Mucosa of descending colon (tissue), 3 donors: ENCODE results near the gene SLC22A7. TPM values are rescaled to one million over a fixed set of nuclear protein-coding genes. Genes with fewer than 3 reads are reported as not detected.

Experiments used
- ATAC-seq: fragments of 200-7000 bp; cut with Tn5 transposase; one replicate; pipeline ENCODE4 v1.9.1; 2020; ENCODE audit warnings: mild to moderate bottlenecking, moderate library complexity
- DNase-seq, 3 donors: peaks; one replicate each; pipeline ENCODE4 v3.0.0-alpha.2; 2020
- H3K36me3 ChIP-seq: fragments of 200-600 bp; one replicate; pipeline ENCODE4 v1.8.0; 2021; ENCODE audit warnings: low read depth, mild to moderate bottlenecking
- H3K4me1 ChIP-seq: fragments of 200-600 bp; one replicate; pipeline ENCODE4 v1.8.0; 2021; ENCODE audit warnings: low read depth, mild to moderate bottlenecking
- H3K4me3 ChIP-seq: fragments of 200-600 bp; one replicate; pipeline ENCODE4 v1.8.0; 2021; ENCODE audit warnings: mild to moderate bottlenecking
- H3K9me3 ChIP-seq: fragments of 200-600 bp; one replicate; pipeline ENCODE4 v1.8.0; 2021; ENCODE audit warnings: mild to moderate bottlenecking
- intact Hi-C, 2 donors: fragments of 100-400 bp; cut with DNase I in 1 of 2; cut with micrococcal nuclease in 1 of 2; formaldehyde crosslinking; loops; one replicate each; pipeline versions ENCODE4 v1.11.0 to v1.11.1; 2022; cut with DNase I, micrococcal nuclease
- total RNA-seq, 3 donors: library from RNA; stranded (reverse); fragmentation: NEBNext Ultra II Directional in 2 of 3; extraction: Animal tissue kit (Norgen Biotek cat#: 25700) in 2 of 3; gene quantifications; one replicate each; pipeline versions ENCODE4 v1.2.1 to v1.2.4, GENCODE V29; 2021 to 2023
- TF ChIP-seq, protein P1 (sequence below): fragments of 200-600 bp; IDR thresholded peaks from one replicate; pipeline ENCODE4 v1.8.0; 2022; ENCODE audit warnings: antibody characterized with exemption, mild to moderate bottlenecking
- donor health status: DM: no; HTN: no; CAD: no; lungs with moderate emphysema.
- donor health status: DM: no; HTN: no; CAD: no.
- donor health status: DM: no; HTN: yes; CAD: no.

The SLC22A7 gene
- total RNA-seq, 3 donors from 2014 or later, result 0.32 TPM; not detected in 2

DNA sequence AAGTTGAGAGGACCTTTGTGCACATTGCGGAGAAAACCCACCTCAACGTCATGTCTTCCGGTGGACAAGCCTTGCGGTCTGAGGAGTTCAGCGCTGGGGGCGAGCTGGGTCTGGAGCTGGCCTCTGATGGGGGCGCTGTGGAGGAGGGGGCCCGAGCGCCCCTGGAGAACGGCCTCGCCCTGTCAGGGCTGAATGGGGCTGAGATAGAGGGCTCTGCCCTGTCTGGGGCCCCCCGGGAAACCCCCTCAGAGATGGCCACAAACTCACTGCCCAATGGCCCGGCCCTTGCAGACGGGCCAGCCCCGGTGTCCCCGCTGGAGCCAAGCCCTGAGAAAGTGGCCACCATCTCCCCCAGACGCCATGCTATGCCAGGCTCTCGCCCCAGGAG lies 14.6 kb upstream of the SLC22A7 start:
- ATAC-seq (no peak), DNase-seq (peak in 1 of 3 donors; percentile 29)
- H3K4me3 ChIP-seq, result no peak overlapping the region
- peaks cover 12% of the 10 kb centered on the region for H3K4me1 ChIP-seq
- H3K36me3 ChIP-seq, result no peaks in the 10 kb centered on the region
- no peaks in the 10 kb centered on the region for H3K9me3 ChIP-seq
- intact Hi-C loops, result no loop called here
- TF ChIP-seq, protein P1, sequence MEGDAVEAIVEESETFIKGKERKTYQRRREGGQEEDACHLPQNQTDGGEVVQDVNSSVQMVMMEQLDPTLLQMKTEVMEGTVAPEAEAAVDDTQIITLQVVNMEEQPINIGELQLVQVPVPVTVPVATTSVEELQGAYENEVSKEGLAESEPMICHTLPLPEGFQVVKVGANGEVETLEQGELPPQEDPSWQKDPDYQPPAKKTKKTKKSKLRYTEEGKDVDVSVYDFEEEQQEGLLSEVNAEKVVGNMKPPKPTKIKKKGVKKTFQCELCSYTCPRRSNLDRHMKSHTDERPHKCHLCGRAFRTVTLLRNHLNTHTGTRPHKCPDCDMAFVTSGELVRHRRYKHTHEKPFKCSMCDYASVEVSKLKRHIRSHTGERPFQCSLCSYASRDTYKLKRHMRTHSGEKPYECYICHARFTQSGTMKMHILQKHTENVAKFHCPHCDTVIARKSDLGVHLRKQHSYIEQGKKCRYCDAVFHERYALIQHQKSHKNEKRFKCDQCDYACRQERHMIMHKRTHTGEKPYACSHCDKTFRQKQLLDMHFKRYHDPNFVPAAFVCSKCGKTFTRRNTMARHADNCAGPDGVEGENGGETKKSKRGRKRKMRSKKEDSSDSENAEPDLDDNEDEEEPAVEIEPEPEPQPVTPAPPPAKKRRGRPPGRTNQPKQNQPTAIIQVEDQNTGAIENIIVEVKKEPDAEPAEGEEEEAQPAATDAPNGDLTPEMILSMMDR, result no peak

DNA sequence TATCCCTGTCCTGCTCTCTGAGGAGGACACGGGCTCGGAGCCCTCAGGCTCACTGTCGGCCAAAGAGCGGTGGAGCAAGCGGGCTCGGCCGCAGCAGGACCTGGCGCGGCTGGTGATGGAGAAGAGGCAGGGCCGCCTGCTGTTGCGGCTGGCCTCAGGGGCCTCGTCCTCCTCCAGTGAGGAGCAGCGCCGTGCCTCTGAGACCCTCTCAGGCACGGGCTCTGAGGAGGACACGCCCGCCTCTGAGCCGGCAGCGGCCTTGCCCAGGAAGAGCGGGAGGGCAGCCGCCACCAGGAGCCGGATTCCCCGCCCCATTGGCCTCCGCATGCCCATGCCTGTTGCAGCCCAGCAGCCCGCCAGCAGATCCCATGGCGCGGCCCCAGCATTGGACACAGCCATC lies 14.2 kb upstream of the SLC22A7 start:
- ATAC-seq (no peak), DNase-seq (peak in 1 of 3 donors; percentile 52)
- Histone ChIP-seq H3K4me3 (no peak overlapping the region), H3K4me1 (peaks cover 11% of the 10 kb centered on the region), H3K9me3 (no peaks in the 10 kb centered on the region), H3K36me3 (no peaks in the 10 kb centered on the region)
- TF ChIP-seq, protein P1, result no peak
- intact Hi-C loops, result no loop called here

DNA sequence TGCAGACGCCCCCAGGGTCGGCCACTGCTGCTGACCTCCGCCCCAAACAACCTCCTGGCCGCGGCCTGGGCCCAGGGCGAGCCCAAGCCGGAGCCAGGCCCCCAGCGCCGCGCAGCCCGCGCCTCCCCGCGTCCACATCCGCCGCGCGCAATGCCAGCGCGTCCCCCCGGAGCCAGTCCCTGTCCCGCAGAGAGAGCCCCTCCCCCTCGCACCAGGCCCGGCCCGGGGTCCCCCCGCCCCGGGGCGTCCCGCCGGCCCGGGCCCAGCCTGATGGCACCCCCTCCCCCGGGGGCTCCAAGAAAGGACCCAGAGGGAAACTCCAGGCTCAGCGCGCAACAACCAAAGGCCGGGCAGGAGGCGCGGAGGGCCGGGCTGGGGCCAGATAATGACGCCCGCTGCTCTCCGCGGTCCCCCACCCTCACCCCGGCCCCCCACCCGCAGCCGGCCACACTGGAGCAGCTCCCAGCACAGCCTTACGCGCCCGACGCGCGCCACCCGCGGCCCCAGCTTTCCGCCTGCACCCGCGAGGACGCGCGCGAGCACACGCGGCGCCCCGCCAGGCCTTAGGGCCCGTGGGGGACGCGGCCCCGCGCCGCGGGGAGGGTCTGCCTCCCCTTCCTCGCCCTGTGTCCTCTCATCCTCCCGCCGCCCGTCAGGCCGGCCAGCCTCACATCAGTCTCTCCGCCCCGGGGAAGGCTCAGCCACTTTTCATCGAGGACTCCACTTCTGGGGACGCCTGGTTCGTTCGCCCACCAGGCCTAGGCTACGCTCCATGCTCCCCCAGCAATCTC lies 12.9 kb upstream of the SLC22A7 start:
- Histone ChIP-seq H3K4me1 (peaks cover 9% of the 10 kb centered on the region), H3K36me3 (no peaks in the 10 kb centered on the region), H3K4me3 (no peak overlapping the region), H3K9me3 (no peaks in the 10 kb centered on the region)
- peak in 1 of 3 donors; percentile 36 for DNase-seq
- TF ChIP-seq, protein P1, result no peak
- intact Hi-C loops, result no loop called here
- ATAC-seq, result no peak

DNA sequence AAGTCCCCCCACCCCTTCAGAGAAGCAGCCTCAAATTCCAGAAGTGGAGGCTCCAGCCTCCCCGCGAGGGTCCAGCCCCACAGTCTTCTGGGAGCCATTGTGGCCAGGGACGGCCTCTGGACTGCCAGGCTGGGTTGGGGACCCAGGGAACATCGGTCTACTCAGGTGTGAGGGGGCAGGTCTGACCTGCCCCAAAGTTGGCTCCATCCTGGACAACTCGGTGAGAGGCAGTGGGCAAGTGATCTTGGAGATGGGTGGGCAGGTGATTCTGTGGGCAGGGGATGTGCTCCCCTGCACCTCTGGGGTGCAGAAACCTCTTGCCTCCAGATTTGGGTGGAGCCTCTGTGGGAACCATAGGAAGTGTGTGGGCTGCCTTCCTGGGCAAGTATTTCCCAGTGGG lies 12.2 kb upstream of the SLC22A7 start:
- H3K4me3 ChIP-seq, result no peak overlapping the region
- H3K4me1 ChIP-seq, result peaks cover 8% of the 10 kb centered on the region
- no peaks in the 10 kb centered on the region for H3K36me3 ChIP-seq
- no peak for ATAC-seq
- H3K9me3 ChIP-seq, result no peaks in the 10 kb centered on the region
- intact Hi-C loops, result no loop called here
- DNase-seq, result peak in 1 of 3 donors; percentile 32
- TF ChIP-seq, protein P1, result no peak

DNA sequence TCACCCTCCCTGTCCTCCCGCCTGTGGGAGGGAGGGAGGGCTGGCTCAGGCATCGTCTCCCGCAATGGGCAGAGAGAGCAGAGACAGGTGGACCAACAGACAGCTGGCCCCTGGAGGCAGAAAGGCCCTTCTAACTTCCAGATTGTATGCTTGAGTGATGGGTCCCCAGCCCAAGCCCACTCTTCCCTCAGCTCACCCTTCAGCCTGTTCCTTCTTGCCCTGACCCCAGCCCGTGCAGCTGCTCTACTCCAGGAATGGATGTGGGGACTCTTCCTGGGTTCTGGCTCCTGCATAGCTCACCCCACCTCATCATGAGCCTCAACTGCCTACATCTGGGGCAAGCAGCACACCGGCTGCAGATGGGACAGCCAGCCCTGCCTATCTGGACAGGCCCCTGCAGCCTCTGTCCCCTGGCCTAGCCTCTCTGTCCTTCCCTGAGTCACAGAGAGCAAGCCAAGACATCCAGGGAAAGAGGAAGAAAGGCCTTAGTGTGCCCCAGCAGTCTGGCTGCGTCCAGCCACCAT lies 11.5 kb upstream of the SLC22A7 start:
- no peaks in the 10 kb centered on the region for H3K9me3 ChIP-seq
- no peaks in the 10 kb centered on the region for H3K36me3 ChIP-seq
- ATAC-seq (no peak), DNase-seq (peak in 1 of 3 donors; percentile 34)
- peaks cover 10% of the 10 kb centered on the region for H3K4me1 ChIP-seq
- TF ChIP-seq, protein P1, result no peak
- intact Hi-C loops, result no loop called here
- H3K4me3 ChIP-seq, result no peak overlapping the region
